Measurements from ENCODE around the gene MAMDC4. TPM values are rescaled to one million over a fixed set of nuclear protein-coding genes. Genes with fewer than 3 reads are reported as not detected.

MAMDC4 gene
- total RNA-seq, 1 donor from 2014 or later: 4.8 TPM

DNA sequence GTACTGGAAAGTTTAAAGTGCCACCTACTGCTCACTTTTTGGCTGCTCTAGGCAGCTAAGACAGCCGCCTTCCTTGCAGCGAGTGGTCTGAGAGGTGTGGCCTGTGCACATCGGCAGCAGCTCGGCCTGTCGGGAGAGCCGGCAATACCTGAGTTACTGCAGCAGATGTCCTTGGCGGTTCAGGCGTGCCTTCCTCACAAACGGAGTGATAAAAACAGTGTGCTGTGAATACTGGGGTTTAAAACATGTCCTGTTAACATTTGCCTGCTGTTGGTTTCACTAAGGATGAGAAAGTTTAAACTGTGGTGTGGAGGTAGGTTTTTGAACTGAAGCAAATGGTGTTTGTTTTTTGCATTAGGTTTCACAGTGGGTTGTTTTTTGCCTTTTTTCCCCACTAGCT, 47.0 kb downstream of the MAMDC4 start:
- no peak for TF ChIP-seq CTCF (conservative IDR thresholded peaks at IDR 0.05; ENCODE audit: low read depth, low read length)
- H3K4me3 ChIP-seq (ENCODE audit: low read depth, low read length): no peak overlapping the region
- DNase-seq (ENCODE audit: low read depth): no peak

DNA sequence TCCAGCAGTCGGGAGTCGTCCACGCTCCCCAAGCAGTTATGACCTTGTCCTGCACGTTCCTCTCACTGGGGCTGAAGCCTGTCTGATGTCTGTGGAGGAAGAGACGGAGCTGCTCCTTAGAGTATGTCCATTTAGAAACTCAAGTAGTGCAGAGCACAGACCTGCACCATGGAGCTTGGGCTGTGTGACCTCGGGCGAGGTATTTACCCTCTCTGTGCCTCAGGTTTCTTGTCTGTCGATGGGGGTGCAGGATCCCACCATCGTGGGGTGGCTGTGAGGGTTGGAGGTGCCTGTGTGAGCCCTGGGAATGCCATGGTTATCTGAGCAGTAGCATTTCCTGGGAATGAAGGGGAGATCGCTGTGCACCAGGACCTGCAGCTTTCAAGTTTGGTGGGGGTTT, 48.4 kb downstream of the MAMDC4 start:
- DNase-seq (ENCODE audit: low read depth): no peak
- H3K4me3 ChIP-seq (ENCODE audit: low read depth, low read length): no peak overlapping the region
- TF ChIP-seq CTCF (conservative IDR thresholded peaks at IDR 0.05; ENCODE audit: low read depth, low read length): no peak

- TF ChIP-seq CTCF (conservative IDR thresholded peaks at IDR 0.05; ENCODE audit: low read depth, low read length): no peak
- H3K4me3 ChIP-seq (ENCODE audit: low read depth, low read length): no peak overlapping the region
- DNase-seq (ENCODE audit: low read depth): peak; percentile 36
These were observed 48.9 kb downstream of the MAMDC4 start for GRCh38 chr9:136900988-136901515.

- peak; percentile 75 for DNase-seq (ENCODE audit: low read depth)
- peak overlapping the region; percentile 38 for H3K4me3 ChIP-seq (ENCODE audit: low read depth, low read length)
- TF ChIP-seq CTCF (conservative IDR thresholded peaks at IDR 0.05; ENCODE audit: low read depth, low read length): no peak
These were observed 49.5 kb downstream of the MAMDC4 start for GRCh38 chr9:136901516-136902258.

GRCh38 chr9:136902259-136902821, 50.2 kb downstream of the MAMDC4 start:
- DNase-seq (ENCODE audit: low read depth): peak; percentile 63
- peak overlapping the region; percentile 38 for H3K4me3 ChIP-seq (ENCODE audit: low read depth, low read length)
- TF ChIP-seq CTCF (conservative IDR thresholded peaks at IDR 0.05; ENCODE audit: low read depth, low read length): no peak

DNA sequence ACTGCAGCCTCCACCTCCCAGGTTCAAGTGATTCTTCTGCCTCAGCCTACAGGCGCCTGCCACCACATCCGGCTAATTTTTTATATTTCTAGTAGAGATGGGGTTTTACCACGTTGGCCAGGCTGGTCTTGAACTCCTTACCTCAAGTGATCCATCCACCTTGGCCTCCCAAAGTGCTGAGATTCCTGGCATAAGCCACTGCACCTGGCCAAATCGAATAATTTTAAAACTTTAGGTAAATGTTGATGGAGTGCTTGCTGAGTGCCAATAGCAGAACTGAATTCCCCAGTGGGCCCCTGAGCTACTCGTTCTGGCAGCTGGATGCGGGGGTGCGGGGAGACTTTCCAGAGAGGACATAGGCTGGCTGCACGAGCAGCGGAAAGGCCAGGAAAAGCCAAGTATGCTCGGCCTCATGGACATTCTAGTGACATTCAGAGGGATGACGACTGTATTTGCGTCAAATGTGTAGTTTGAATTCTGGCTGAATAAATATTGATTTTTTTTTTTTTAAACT, 51.0 kb downstream of the MAMDC4 start:
- TF ChIP-seq CTCF (conservative IDR thresholded peaks at IDR 0.05; ENCODE audit: low read depth, low read length): no peak
- H3K4me3 ChIP-seq (ENCODE audit: low read depth, low read length): no peak overlapping the region
- DNase-seq (ENCODE audit: low read depth): no peak
